Progenitor cell of endocrine pancreas (in vitro differentiated cells): ENCODE data around the gene UVRAG. TPM values are rescaled to one million over a fixed set of nuclear protein-coding genes. Genes with fewer than 3 reads are reported as not detected.
"Not testable (repeated sequence)": the region's sequence is repeated elsewhere in the genome, so short reads cannot be mapped to it uniquely, and the experiment has no call there.

Source experiments
- DNase-seq: peaks from one replicate; pipeline ENCODE4 v3.0.0; 2021; ENCODE audit warnings: low spot score; ENCODE audit not compliant: unreplicated experiment
- H3K27ac Mint-ChIP-seq: 2 replicates; pipeline ENCODE4 v1.8.0; 2021; ENCODE audit warnings: mild to moderate bottlenecking, moderate library complexity, mixed read lengths
- H3K27me3 Mint-ChIP-seq: 2 replicates; pipeline ENCODE4 v1.8.0; 2021; ENCODE audit warnings: mixed read lengths
- H3K36me3 Mint-ChIP-seq: 2 replicates; pipeline ENCODE4 v1.8.0; 2022; ENCODE audit warnings: mixed read lengths; ENCODE audit not compliant: insufficient read depth
- H3K4me1 Mint-ChIP-seq: 2 replicates; pipeline ENCODE4 v1.8.0; 2021; ENCODE audit warnings: low read depth, mixed read lengths
- H3K4me3 Mint-ChIP-seq: 2 replicates; pipeline ENCODE4 v1.8.0; 2021; ENCODE audit warnings: low read depth, mild to moderate bottlenecking, moderate library complexity, mixed read lengths
- H3K9me3 Mint-ChIP-seq: 2 replicates; pipeline ENCODE4 v1.8.0; 2021; ENCODE audit warnings: low read depth, mixed read lengths
- CTCF ChIP-seq: fragments of 200-600 bp; sonication (generic); IDR thresholded peaks from one replicate; pipeline ENCODE4 v1.5.0; 2021; ENCODE audit warnings: antibody characterized with exemption, mild to moderate bottlenecking; ENCODE audit not compliant: unreplicated experiment
- total RNA-seq: library from RNA; stranded (reverse); gene quantifications from 2 replicates; pipeline ENCODE4 v1.2.1, GENCODE V29; 2021

UVRAG gene
- total RNA-seq, 1 donor from 2014 or later = 25.7 TPM

DNA sequence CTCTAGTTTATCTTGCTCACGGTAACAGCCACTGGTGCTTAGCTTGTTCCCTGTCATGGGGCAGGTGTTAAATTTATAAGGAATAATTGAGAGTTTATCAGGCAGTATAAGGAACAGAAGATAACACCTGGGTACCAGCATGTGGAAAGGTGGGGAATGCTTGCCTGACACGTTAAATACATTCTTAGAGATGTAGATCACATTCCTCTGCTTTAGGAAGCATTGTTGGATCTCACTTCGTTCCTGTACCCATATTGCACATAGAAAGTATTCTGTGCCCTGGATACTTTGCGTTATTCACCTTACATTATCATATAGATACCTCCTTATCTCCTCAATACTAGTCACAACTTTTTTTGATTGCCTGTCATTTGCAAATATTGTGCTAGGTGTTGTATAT is 114.7 kb downstream of the UVRAG start:
- no peak for TF ChIP-seq CTCF
- Mint-ChIP-seq H3K27me3 (no peaks in the 10 kb centered on the region), H3K4me3 (no peak overlapping the region), H3K27ac (no peak overlapping the region), H3K4me1 (no peaks in the 10 kb centered on the region), H3K9me3 (peaks cover 3% of the 10 kb centered on the region), H3K36me3 (peaks cover 4% of the 10 kb centered on the region)
- no peak for DNase-seq

DNA sequence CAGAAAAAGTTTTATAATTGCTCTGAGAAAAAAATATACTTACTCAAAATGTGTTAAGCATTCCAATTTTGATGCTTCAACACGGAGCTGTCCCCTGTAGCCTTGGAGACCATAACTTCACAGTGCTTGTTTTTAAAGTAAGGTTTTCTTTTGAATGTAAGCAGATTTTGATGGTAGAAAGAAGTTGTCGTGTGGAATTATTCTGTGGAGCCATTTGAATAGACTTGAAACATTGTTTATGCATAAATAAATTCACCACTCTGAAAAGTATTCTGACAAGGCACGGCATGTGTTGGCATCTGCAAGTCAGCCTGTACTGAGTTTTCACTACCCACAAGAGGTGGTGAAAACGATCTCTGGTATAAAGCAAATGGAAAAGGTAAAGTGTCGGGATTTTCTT is 115.5 kb downstream of the UVRAG start:
- H3K4me3 Mint-ChIP-seq = no peak overlapping the region
- no peak overlapping the region for H3K27ac Mint-ChIP-seq

DNA sequence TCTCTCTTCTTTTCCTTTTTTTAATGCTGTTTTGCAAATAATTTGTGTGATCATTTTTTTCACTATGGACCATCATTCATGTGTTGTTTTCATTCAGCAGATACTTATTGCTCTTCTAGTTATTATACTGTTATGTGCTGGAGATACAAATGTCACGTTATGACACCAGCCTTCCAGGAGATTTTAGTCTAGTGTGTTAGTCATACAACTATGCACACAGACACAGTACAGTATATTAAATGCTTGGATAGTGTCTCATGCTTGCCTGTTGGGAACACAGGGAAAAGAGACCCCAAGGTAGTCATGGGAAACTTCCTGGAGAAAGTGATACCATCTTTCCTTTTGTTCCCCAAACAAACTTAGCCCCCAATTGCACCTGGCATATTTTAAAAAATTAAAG is 116.1 kb downstream of the UVRAG start:
- Mint-ChIP-seq H3K9me3 (peaks cover 3% of the 10 kb centered on the region), H3K27me3 (no peaks in the 10 kb centered on the region), H3K36me3 (peaks cover 4% of the 10 kb centered on the region), H3K4me3 (no peak overlapping the region), H3K4me1 (no peaks in the 10 kb centered on the region), H3K27ac (no peak overlapping the region)
- no peak for DNase-seq
- TF ChIP-seq CTCF = no peak

More for the DNA sequence above, 115.5 kb downstream of the UVRAG start:
- H3K4me1 Mint-ChIP-seq = no peaks in the 10 kb centered on the region
- H3K27me3 Mint-ChIP-seq = no peaks in the 10 kb centered on the region
- H3K36me3 Mint-ChIP-seq = peaks cover 4% of the 10 kb centered on the region
- peaks cover 3% of the 10 kb centered on the region for H3K9me3 Mint-ChIP-seq
- no peak for TF ChIP-seq CTCF
- DNase-seq = no peak

- H3K4me3 Mint-ChIP-seq, H3K4me1 Mint-ChIP-seq, H3K27ac Mint-ChIP-seq, H3K9me3 Mint-ChIP-seq, H3K36me3 Mint-ChIP-seq, DNase-seq, H3K27me3 Mint-ChIP-seq: not testable (repeated sequence)
Measured at GRCh38 chr11:75933736-75934135, 118.7 kb downstream of the UVRAG start.

GRCh38 chr11:75934851-75935250 is 119.8 kb downstream of the UVRAG start:
- peaks cover 2% of the 10 kb centered on the region for H3K36me3 Mint-ChIP-seq
- TF ChIP-seq CTCF = no peak
- H3K4me3 Mint-ChIP-seq = no peak overlapping the region
- H3K9me3 Mint-ChIP-seq = peaks cover 3% of the 10 kb centered on the region
- H3K4me1 Mint-ChIP-seq = no peaks in the 10 kb centered on the region
- H3K27ac Mint-ChIP-seq = no peak overlapping the region
- no peaks in the 10 kb centered on the region for H3K27me3 Mint-ChIP-seq
- DNase-seq = no peak

- DNase-seq = no peak
- H3K27ac Mint-ChIP-seq = no peak overlapping the region
- H3K36me3 Mint-ChIP-seq = no peaks in the 10 kb centered on the region
- H3K4me1 Mint-ChIP-seq = no peaks in the 10 kb centered on the region
- no peaks in the 10 kb centered on the region for H3K9me3 Mint-ChIP-seq
- H3K27me3 Mint-ChIP-seq = no peaks in the 10 kb centered on the region
- H3K4me3 Mint-ChIP-seq = no peak overlapping the region
- TF ChIP-seq CTCF = no peak
Measured at GRCh38 chr11:75938543-75938942, 123.5 kb downstream of the UVRAG start.
